Neural progenitor cell (in vitro differentiated cells): ENCODE data around the gene HDAC4.

Experiments
- CTCF ChIP-seq: fragments of 200-600 bp; sonication (generic); IDR thresholded peaks from 2 replicates; pipeline ENCODE4 v1.5.1; 2017; ENCODE audit warnings: antibody characterized with exemption, mild to moderate bottlenecking
- EZH2 ChIP-seq: fragments of 200-600 bp; sonication (generic); IDR thresholded peaks from 2 replicates; pipeline ENCODE4 v1.6.1; 2017; ENCODE audit warnings: antibody characterized with exemption, mild to moderate bottlenecking, moderate library complexity
- EZH2phosphoT487 ChIP-seq: fragments of 200-600 bp; sonication (generic); IDR thresholded peaks from 2 replicates; pipeline ENCODE4 v1.6.1; 2017; ENCODE audit warnings: antibody characterized with exemption

- TF ChIP-seq CTCF (no peak), EZH2 (no peak), EZH2phosphoT487 (no peak)
Measured at GRCh38 chr2:239048736-239049135, 352.1 kb downstream of the HDAC4 start.
